ENCODE data around the gene TEKT2.

The TEKT2 gene

GRCh38 chr1:36106269-36106668 lies 22.4 kb downstream of the TEKT2 start:
- no peak for DNase-seq (ENCODE audit: low read depth)

- DNase-seq (ENCODE audit: low read depth) = no peak
Observed at GRCh38 chr1:36107394-36107793, 23.5 kb downstream of the TEKT2 start.

- DNase-seq (ENCODE audit: low read depth) = no peak
Observed at GRCh38 chr1:36108314-36108713, 24.4 kb downstream of the TEKT2 start.

GRCh38 chr1:36109041-36109679 lies 25.3 kb downstream of the TEKT2 start:
- DNase-seq (ENCODE audit: low read depth) = peak; percentile 38

GRCh38 chr1:36111151-36111550 lies 27.3 kb downstream of the TEKT2 start:
- DNase-seq (ENCODE audit: low read depth) = no peak

- no peak for DNase-seq (ENCODE audit: low read depth)
Observed at GRCh38 chr1:36112823-36113222, 28.9 kb downstream of the TEKT2 start.

GRCh38 chr1:36114371-36114770 lies 30.5 kb downstream of the TEKT2 start:
- no peak for DNase-seq (ENCODE audit: low read depth)

- no peak for DNase-seq (ENCODE audit: low read depth)
Observed at GRCh38 chr1:36115200-36115669, 31.3 kb downstream of the TEKT2 start.

- DNase-seq (ENCODE audit: low read depth) = no peak
Observed at GRCh38 chr1:36115931-36116330, 32.0 kb downstream of the TEKT2 start.

GRCh38 chr1:36116901-36117300 lies 33.0 kb downstream of the TEKT2 start:
- no peak for DNase-seq (ENCODE audit: low read depth)

- DNase-seq (ENCODE audit: low read depth) = no peak
Observed at GRCh38 chr1:36118447-36119204, 34.7 kb downstream of the TEKT2 start.

- DNase-seq (ENCODE audit: low read depth) = no peak
Observed at GRCh38 chr1:36119456-36119855, 35.6 kb downstream of the TEKT2 start.

- DNase-seq (ENCODE audit: low read depth) = no peak
Observed at GRCh38 chr1:36122062-36123030, 38.5 kb downstream of the TEKT2 start.

- DNase-seq (ENCODE audit: low read depth) = no peak
Observed at GRCh38 chr1:36123356-36123755, 39.5 kb downstream of the TEKT2 start.

- DNase-seq (ENCODE audit: low read depth) = no peak
Observed at GRCh38 chr1:36124404-36125128, 40.7 kb downstream of the TEKT2 start.

GRCh38 chr1:36125129-36125991 lies 41.5 kb downstream of the TEKT2 start, which contains the start of gene COL8A2:
Gene COL8A2, minus strand, starts transcription at chr1:36125222. Its CDS starts 24,980 bp downstream, at chr1:36100242.
- no peak for DNase-seq (ENCODE audit: low read depth)

GRCh38 chr1:36126005-36126716 lies 42.3 kb downstream of the TEKT2 start:
- no peak for DNase-seq (ENCODE audit: low read depth)

- DNase-seq (ENCODE audit: low read depth) = no peak
Observed at GRCh38 chr1:36126797-36127500, 43.1 kb downstream of the TEKT2 start.
